HCT116 (cell line): ENCODE data around the gene PRKCZ. TPM values are rescaled to one million over a fixed set of nuclear protein-coding genes. Genes with fewer than 3 reads are reported as not detected.

Experiments
- ATAC-seq: fragments of 200-7000 bp; cut with Tn5 transposase; 2 replicates; pipeline ENCODE4 v1.9.1; 2020; ENCODE audit warnings: mild to moderate bottlenecking, moderate library complexity
- BruUV-seq: library from RNA; stranded (reverse); fragments of 400-500 nt; replicated peaks from 2 replicates; lab custom pipeline; 2021; lab: Mats Ljungman, UMichigan
- CTCF ChIA-PET: fragments of 300-600 bp; sonication (Branson Sonifier 250); formaldehyde crosslinking; loops from one replicate; lab custom pipeline; 2021; ENCODE audit warnings: antibody characterized with exemption; lab: Charles Lee
- POLR2A ChIA-PET: fragments of 300-600, 350-600 bp; sonication (Branson Sonifier 250); formaldehyde crosslinking; loops from one replicate; lab custom pipeline; 2021; ENCODE audit warnings: antibody characterized with exemption; lab: Charles Lee
- RAD21 ChIA-PET, 2 experiments: fragments of 300-600 bp; sonication (Branson Sonifier 250); formaldehyde crosslinking; loops; one replicate each; lab custom pipeline; 2023; ENCODE audit warnings: low total read pairs in 2 of 2; ENCODE audit not compliant: uncharacterized antibody in 2 of 2, unreplicated experiment in 2 of 2, low non-redundant PET in 1 of 2; lab: Charles Lee
- DNase-seq: peaks from one replicate; pipeline ENCODE4 v3.0.0-alpha.2; 2010; ENCODE audit warnings: low read depth, low spot score
- H2AFZ ChIP-seq: fragments of 200-600 bp; shearing (Covaris generic), sonication (generic); 2 replicates; pipeline ENCODE4 v1.6.1; 2017; ENCODE audit warnings: low read depth, mixed run types, mixed read lengths, antibody characterized with exemption, low read length; ENCODE audit not compliant: poor library complexity, severe bottlenecking
- H3K27ac ChIP-seq: 2 replicates; pipeline ENCODE4 v1.5.1; 2012; ENCODE audit warnings: low read depth, low read length
- H3K27me3 ChIP-seq: fragments of 200-600 bp; sonication (generic); 2 replicates; pipeline ENCODE4 v1.6.1; 2016; ENCODE audit warnings: mixed run types, low read length, mixed read lengths; ENCODE audit not compliant: insufficient read depth
- H3K36me3 ChIP-seq, 2 experiments: fragments of 200-500 bp in 1 of 2; fragments of 200-600 bp in 1 of 2; sonication (Bioruptor generic) in 1 of 2; sonication (generic) in 1 of 2; 2 replicates each; pipeline versions ENCODE4 v1.5.1 to v1.6.1; 2014 to 2016; ENCODE audit warnings: low read length in 2 of 2, inconsistent platforms in 1 of 2, mixed read lengths in 1 of 2, mixed run types in 1 of 2; ENCODE audit not compliant: insufficient read depth in 2 of 2, control insufficient read depth in 1 of 2
- H3K4me1 ChIP-seq, 2 experiments: fragments of 200-600 bp in 1 of 2; sonication (generic) in 1 of 2; 2 replicates each; pipeline versions ENCODE4 v1.5.1 to v1.6.1; 2012 to 2017; ENCODE audit warnings: low read length in 2 of 2, inconsistent platforms in 1 of 2, mild to moderate bottlenecking in 1 of 2, mixed read lengths in 1 of 2, mixed run types in 1 of 2, moderate library complexity in 1 of 2; ENCODE audit not compliant: insufficient read depth in 2 of 2, control insufficient read depth in 1 of 2
- H3K4me2 ChIP-seq: fragments of 200-600 bp; sonication (generic); 2 replicates; pipeline ENCODE4 v1.6.1; 2017; ENCODE audit warnings: mixed run types, low read length, mixed read lengths
- H3K4me3 ChIP-seq, 2 experiments: fragments of 200-600 bp in 1 of 2; sonication (generic) in 1 of 2; replicated peaks in 1 of 2; 2 replicates each; pipeline ENCODE4 v1.5.1; 2011 to 2016; ENCODE audit warnings: low read length in 2 of 2, control low read depth in 1 of 2, low read depth in 1 of 2, mild to moderate bottlenecking in 1 of 2, mixed read lengths in 1 of 2, mixed run types in 1 of 2
- H3K79me2 ChIP-seq: fragments of 200-600 bp; sonication (generic); 2 replicates; pipeline ENCODE4 v1.6.1; 2017; ENCODE audit warnings: mild to moderate bottlenecking, mixed run types, low read length, moderate library complexity, mixed read lengths; ENCODE audit not compliant: insufficient read depth
- H3K9ac ChIP-seq: fragments of 200-600 bp; sonication (generic); 2 replicates; pipeline ENCODE4 v1.6.1; 2016; ENCODE audit warnings: low read length, mixed read lengths
- H3K9me2 ChIP-seq: fragments of 200-600 bp; sonication (generic), shearing (Covaris generic); 2 replicates; pipeline ENCODE4 v1.6.1; 2017; ENCODE audit warnings: mixed run types, mild to moderate bottlenecking, moderate library complexity; ENCODE audit not compliant: insufficient read depth
- H3K9me3 ChIP-seq, 2 experiments: fragments of 200-500 bp in 1 of 2; fragments of 200-600 bp in 1 of 2; sonication (Bioruptor generic) in 1 of 2; sonication (generic) in 1 of 2; 2 replicates each; pipeline ENCODE4 v1.6.1; 2014 to 2017; ENCODE audit warnings: low read length in 2 of 2, mixed read lengths in 2 of 2, inconsistent platforms in 1 of 2, low read depth in 1 of 2, mild to moderate bottlenecking in 1 of 2, mixed run types in 1 of 2, moderate library complexity in 1 of 2; ENCODE audit not compliant: control insufficient read depth in 1 of 2, insufficient read depth in 1 of 2
- H4K20me1 ChIP-seq: fragments of 200-600 bp; sonication (generic), shearing (Covaris generic); 2 replicates; pipeline ENCODE4 v1.6.1; 2017; ENCODE audit warnings: mixed run types, mild to moderate bottlenecking, moderate library complexity; ENCODE audit not compliant: insufficient read depth
- CEBPB ChIP-seq: IDR thresholded peaks from 2 replicates; pipeline ENCODE4 v1.6.1; 2012; ENCODE audit warnings: low read depth
- EGR1 ChIP-seq: IDR thresholded peaks from 2 replicates; pipeline ENCODE4 v1.6.1; 2012; ENCODE audit warnings: low read depth
- EZH2 ChIP-seq: fragments of 200-600 bp; sonication (generic); IDR thresholded peaks from 2 replicates; pipeline ENCODE4 v1.6.1; 2017; ENCODE audit warnings: antibody characterized with exemption, mixed run types
- EZH2phosphoT487 ChIP-seq: fragments of 200-600 bp; IDR thresholded peaks from 2 replicates; pipeline ENCODE4 v1.6.1; 2018; ENCODE audit warnings: antibody characterized with exemption, borderline replicate concordance
- JUND ChIP-seq: IDR thresholded peaks from 2 replicates; pipeline ENCODE4 v1.6.1; 2012
- POLR2A ChIP-seq: IDR thresholded peaks from 2 replicates; pipeline ENCODE4 v1.7.0; 2011; ENCODE audit warnings: borderline replicate concordance; ENCODE audit not compliant: insufficient read depth, insufficient read length; ENCODE audit errors: extremely low read depth
- REST ChIP-seq: IDR thresholded peaks from 2 replicates; pipeline ENCODE4 v1.6.1; 2012; ENCODE audit warnings: low read depth
- SIN3A ChIP-seq: IDR thresholded peaks from 2 replicates; pipeline ENCODE4 v1.6.1; 2012; ENCODE audit warnings: low read depth
- SRF ChIP-seq: IDR thresholded peaks from 2 replicates; pipeline ENCODE4 v1.6.1; 2012; ENCODE audit warnings: low read depth
- ZNF274 ChIP-seq: fragments of 200-500 bp; sonication (Bioruptor generic); IDR thresholded peaks from 2 replicates; pipeline ENCODE4 v1.6.1; 2014; ENCODE audit warnings: mild to moderate bottlenecking, low read depth, low read length, inconsistent platforms
- intact Hi-C: fragments of 100-400 bp; cut with micrococcal nuclease; formaldehyde crosslinking; loops from 2 replicates; pipeline ENCODE4 v1.10.0; 2022
- total RNA-seq: library from RNA; stranded (reverse); gene quantifications from one replicate; pipeline ENCODE4 v1.2.1, GENCODE V29; 2021; ENCODE audit not compliant: unreplicated experiment

PRKCZ gene
- total RNA-seq, 1 experiment from 2014 or later: 46.8 TPM

GRCh38 chr1:2190491-2190976 lies 140.3 kb downstream of the PRKCZ start (continued):
- TF ChIP-seq ZNF274: no peak
- no peak for TF ChIP-seq EZH2
- TF ChIP-seq POLR2A: no peak

GRCh38 chr1:2192031-2192995 lies 142.1 kb downstream of the PRKCZ start:
- POLR2A ChIA-PET: no interaction called here
- no peaks in the 10 kb centered on the region for H3K27me3 ChIP-seq
- H3K79me2 ChIP-seq: peaks cover 14% of the 10 kb centered on the region
- H2AFZ ChIP-seq: no peak overlapping the region
- H3K27ac ChIP-seq: no peak overlapping the region
- TF ChIP-seq ZNF274 (no peak), EZH2phosphoT487 (no peak), REST (no peak), JUND (no peak), SIN3A (no peak), EGR1 (no peak), CEBPB (no peak), SRF (no peak)
- CTCF ChIA-PET: interaction anchor here (1.1 kb wide), 1 partner anchor 52 kb away, joined by 3 read pairs; no protein-coding TSS in a partner anchor
- intact Hi-C loops: no loop called here
- BruUV-seq: TSS peak; percentile 51
- no peak overlapping the region for H3K9ac ChIP-seq
- 0 out of 2 replicates have a peak overlapping the region, but pooled peaks have one; percentile 89 for H3K4me2 ChIP-seq
- RAD21 ChIA-PET: no interaction called here
- no peaks in the 10 kb centered on the region for H3K36me3 ChIP-seq
- no peak overlapping the region for H3K4me3 ChIP-seq
- H4K20me1 ChIP-seq: no peaks in the 10 kb centered on the region
- ATAC-seq: no peak
- no peaks in the 10 kb centered on the region for H3K9me2 ChIP-seq
- no peaks in the 10 kb centered on the region for H3K9me3 ChIP-seq
- DNase-seq: no peak
- H3K4me1 ChIP-seq: peaks cover 17 to 45% of the 10 kb centered on the region in 2 experiments
